GM12873 (cell line): ENCODE measurements around the gene GSS.

Experiments
- CTCF ChIP-seq: IDR thresholded peaks from 2 replicates; pipeline ENCODE4 v1.5.1; 2012; ENCODE audit warnings: low read depth, mild to moderate bottlenecking, moderate library complexity, low read length, control low read depth; ENCODE audit not compliant: insufficient read depth; ENCODE audit errors: missing control alignments

GSS gene

GRCh38 chr20:34891166-34892062 lies 64.2 kb downstream of the GSS start:
- no peak for TF ChIP-seq CTCF

- no peak for TF ChIP-seq CTCF
These were observed 67.1 kb downstream of the GSS start for GRCh38 chr20:34888468-34888867.

- TF ChIP-seq CTCF: no peak
These were observed 68.6 kb downstream of the GSS start for GRCh38 chr20:34887023-34887422.

- TF ChIP-seq CTCF: no peak
These were observed 69.5 kb downstream of the GSS start for GRCh38 chr20:34886122-34886521.

GRCh38 chr20:34884260-34884659 lies 71.3 kb downstream of the GSS start:
- TF ChIP-seq CTCF: no peak

GRCh38 chr20:34883809-34884208 lies 71.8 kb downstream of the GSS start:
- TF ChIP-seq CTCF: no peak

- TF ChIP-seq CTCF: no peak
These were observed 72.4 kb downstream of the GSS start for GRCh38 chr20:34883087-34883688.
